GM18858 (cell line): Measurements from ENCODE around the gene OR4K2.
"Not testable (repeated sequence)": the region's sequence is repeated elsewhere in the genome, so short reads cannot be mapped to it uniquely, and the experiment has no call there.

ENCODE experiments used
- ATAC-seq: cut with Tn5 transposase; IDR thresholded peaks from one replicate; pipeline ENCODE4 v1.9.1; 2021; ENCODE audit not compliant: unreplicated experiment

Gene OR4K2

DNA sequence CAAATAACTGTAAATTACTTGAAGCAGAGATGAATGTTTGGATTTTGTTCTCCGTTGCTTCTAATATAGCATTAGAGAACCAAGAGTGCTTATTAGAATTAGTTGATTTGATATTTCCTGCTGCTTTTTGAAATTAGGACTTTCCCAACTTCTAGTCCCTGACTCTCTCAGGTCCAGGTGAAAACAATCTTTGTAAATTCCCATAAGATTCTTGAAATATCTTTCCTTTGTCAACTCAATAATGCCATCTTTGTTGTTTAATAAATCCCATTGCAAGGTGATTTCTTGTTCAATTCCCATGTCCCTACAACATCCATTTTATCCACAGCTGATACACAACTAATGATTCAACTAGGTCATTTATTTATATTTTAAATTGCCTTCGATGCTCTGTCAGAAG lies at the start of gene OR4K2:
OR4K2 (plus strand) TSS at position 301 of the 400 bp plus-strand sequence. CDS start 1,126 bp downstream, outside the sequence.
- ATAC-seq, result no peak

- ATAC-seq, result not testable (repeated sequence)
Measured at GRCh38 chr14:19827626-19828244, 47.2 kb upstream of the OR4K2 start.

- ATAC-seq, result no peak
Measured at GRCh38 chr14:19828314-19828713, 46.6 kb upstream of the OR4K2 start.

GRCh38 chr14:19834203-19834848 lies 40.6 kb upstream of the OR4K2 start:
- not testable (repeated sequence) for ATAC-seq

GRCh38 chr14:19838433-19838832 lies 36.5 kb upstream of the OR4K2 start:
- no peak for ATAC-seq

DNA sequence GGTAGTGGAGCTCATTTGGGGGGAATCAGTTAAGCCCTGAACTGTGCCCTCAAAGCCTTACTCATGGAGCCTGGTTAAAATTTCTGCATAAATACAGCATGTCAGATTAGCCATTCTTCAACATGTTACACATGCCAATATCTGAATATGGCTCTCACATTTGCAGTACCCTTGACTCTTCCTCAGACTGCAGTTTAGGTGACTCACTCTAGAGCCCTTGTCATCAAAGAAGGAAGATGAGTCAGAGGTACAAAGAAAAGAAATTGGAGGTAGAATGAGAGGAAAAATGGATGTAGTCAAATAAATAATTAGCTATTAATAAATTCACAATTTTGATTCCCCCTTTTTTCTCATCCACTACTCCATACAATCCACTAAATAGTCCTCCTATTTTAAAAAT lies 23.6 kb upstream of the OR4K2 start:
- ATAC-seq, result no peak

- ATAC-seq, result not testable (repeated sequence)
Measured at GRCh38 chr14:19866061-19866669, 8.8 kb upstream of the OR4K2 start.

DNA sequence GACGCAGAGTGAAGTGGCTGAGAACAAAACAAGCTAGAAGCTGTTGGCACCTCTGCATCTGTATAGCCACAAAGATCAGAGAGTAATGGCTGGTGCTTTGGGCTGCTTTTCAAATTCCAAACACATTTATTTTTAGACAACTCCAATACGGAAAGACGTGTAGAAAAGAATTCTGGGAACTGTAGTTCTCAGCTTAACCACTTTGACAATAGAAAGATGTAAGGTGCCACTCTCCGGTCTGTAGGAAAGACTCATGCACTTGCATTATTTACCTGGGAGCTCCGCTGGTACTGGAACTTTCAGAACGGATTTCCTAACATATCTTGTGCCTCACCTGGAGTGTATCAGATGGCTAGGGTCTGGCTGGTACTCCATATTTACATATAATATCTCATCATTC lies 1.8 kb upstream of the OR4K2 start:
- no peak for ATAC-seq

DNA sequence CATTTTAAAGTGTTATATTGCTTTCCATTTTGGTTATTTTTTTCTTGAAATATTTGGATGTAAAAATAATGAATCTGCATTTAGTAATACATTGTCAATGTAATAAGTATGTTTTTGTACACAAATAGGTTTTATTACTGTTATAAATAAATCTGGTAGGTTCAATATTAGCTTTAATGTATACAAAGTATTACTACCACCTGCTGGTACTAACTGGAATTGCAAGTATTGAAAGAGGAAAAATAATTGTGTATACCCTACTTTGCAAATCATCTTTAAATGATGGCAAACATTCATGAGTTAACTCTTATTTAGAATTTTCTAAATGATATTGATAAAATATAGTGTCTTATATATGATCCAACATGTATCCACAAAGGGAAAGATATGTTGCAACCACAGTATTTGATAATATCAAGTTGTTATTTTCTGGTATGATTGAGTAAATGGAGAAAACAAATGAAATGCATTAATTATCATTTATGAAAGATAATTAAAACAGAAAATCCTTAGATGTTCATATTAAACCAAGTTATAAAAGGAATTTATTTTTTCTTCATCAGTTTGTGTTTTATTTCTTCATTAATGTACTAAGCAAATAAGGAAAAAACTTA lies 3.2 kb downstream of the OR4K2 start:
- no peak for ATAC-seq

DNA sequence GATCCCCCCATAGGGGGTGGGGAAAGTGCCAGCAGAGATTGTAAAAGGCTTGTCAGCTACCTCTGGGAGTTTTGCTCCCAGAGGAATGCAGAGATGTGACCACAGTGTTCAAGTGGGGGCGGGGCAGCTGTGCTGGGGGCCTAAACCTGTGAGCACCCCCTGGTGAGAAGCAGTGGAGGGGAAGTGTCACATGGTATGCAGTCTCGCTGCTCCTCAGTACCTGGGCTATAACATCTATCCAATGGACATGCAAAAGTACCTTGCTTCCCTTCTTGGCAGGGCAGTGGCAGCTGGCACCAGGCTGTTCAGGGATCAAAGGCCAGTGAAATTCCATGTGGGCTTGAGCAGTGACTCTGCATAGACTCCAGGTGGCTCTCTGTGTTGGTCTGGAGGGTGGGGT lies 20.3 kb downstream of the OR4K2 start:
- ATAC-seq, result no peak

DNA sequence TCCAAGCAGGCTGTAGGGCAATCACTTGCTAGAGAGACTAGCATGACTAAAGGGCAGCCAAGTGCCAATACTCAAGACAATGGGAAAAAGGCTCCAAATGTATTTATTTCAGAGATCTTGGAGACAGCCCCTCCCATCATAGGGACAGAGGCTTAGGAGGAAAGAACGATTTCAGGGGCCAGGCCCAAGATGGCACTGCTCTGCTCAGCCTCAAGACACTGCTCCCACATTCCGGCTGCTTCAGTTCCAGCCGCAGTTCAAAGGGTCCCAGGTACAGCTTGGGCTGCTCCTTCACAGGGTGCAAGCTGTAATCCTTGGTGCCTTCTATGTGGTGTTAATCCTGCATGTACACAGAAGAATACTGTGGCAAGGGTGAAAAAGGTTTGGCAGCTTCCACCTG lies 26.1 kb downstream of the OR4K2 start:
- ATAC-seq, result no peak

DNA sequence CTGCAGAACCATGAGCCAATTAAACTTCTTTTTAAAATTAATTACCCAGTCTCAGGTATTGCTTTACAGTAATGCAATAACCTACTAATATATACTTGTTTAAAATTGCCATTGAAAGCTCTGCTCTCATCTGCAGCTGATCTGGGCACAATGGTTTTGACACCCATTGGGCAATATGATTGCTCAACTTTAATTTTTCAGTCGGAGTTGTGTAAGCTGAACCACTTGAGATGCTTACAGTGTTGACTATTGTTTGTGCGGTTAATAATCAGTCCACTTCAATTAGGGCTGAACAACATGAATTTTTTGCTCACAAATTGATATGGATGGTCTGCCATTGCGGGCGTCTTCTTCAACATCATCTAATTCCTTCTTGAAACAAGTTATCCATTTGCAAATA lies 27.5 kb downstream of the OR4K2 start:
- ATAC-seq, result no peak

GRCh38 chr14:19906665-19907064 lies 31.7 kb downstream of the OR4K2 start:
- no peak for ATAC-seq

DNA sequence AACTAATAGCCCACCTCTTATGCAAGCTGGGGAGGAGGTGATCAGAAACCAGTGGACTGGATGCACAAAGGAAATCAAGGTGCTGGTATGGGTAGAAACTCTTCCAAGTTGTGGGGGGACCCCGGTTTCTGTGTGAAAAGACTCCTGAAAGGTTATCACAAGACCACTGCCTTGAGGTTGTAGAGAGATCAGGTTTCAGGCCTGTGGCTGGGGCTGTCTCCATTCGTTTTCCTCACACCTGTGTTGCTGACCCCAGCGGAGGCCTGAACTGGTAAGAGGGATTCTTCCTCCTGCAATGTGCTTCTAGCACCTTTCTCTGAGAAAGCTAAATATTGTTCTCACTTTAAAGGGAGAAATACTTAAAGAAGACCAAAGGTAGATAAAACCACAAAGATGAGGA lies 36.2 kb downstream of the OR4K2 start:
- no peak for ATAC-seq

- no peak for ATAC-seq
Measured at GRCh38 chr14:19917243-19917642, 42.3 kb downstream of the OR4K2 start.

DNA sequence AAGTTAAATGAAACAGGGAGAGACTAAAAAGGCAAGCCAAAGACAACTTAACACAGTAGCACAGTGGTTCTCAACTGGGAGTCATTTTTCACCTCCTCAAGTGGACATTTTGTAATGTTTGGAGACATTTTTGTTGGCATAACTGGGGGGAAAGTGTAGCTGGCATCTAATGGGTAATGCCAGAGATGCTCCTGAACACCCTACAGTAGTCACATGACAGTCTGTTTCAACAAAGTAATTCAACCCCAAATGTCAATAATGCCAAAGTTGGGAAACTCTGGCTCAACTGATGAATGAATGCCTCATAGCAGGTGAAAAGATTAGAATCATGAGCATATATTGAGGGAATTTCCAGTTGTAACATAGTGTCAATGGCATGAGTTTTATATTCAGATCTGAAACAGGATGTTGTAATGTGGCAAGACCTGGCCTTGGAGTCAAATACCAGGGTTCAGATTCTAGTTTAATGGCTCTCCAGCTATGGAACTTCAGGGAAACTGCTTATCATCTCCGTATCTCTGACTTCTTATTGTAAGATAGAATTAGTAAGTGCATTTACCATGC lies 43.1 kb downstream of the OR4K2 start:
- no peak for ATAC-seq

GRCh38 chr14:19918553-19919264 lies 43.8 kb downstream of the OR4K2 start:
- no peak for ATAC-seq

- no peak for ATAC-seq
Measured at GRCh38 chr14:19920021-19920657, 45.2 kb downstream of the OR4K2 start, which contains the start of gene OR4K5. TSS of gene OR4K5 (plus strand) at chr14:19920607. CDS start at chr14:19920607, 0 bp downstream.

- no peak for ATAC-seq
Measured at GRCh38 chr14:19930617-19931016, 55.7 kb downstream of the OR4K2 start, which contains the start of gene OR4K1. TSS of gene OR4K1 (plus strand) at chr14:19930917. CDS start at chr14:19935667, 4,750 bp downstream.
